A673 (cell line): ENCODE results near the gene C9orf85. TPM values are rescaled to one million over a fixed set of nuclear protein-coding genes. Genes with fewer than 3 reads are reported as not detected.

ENCODE experiments used
- BruUV-seq: library from RNA; stranded (reverse); fragments of 400-500 nt; replicated peaks from 2 replicates; lab custom pipeline; 2021; lab: Mats Ljungman, UMichigan
- CTCF ChIA-PET: fragments of 300-600 bp; sonication (Branson Sonifier 250); formaldehyde crosslinking; loops from one replicate; lab custom pipeline; 2022; ENCODE audit warnings: antibody characterized with exemption; lab: Charles Lee
- POLR2A ChIA-PET: fragments of 300-600 bp; sonication (Branson Sonifier 250); formaldehyde crosslinking; loops from one replicate; lab custom pipeline; 2022; ENCODE audit warnings: antibody characterized with exemption; ENCODE audit not compliant: low non-redundant PET; lab: Charles Lee
- DNase-seq: peaks from one replicate; pipeline ENCODE4 v3.0.0-alpha.2; 2015; ENCODE audit warnings: low spot score
- H3K27ac ChIP-seq: fragments of 200-600 bp; sonication (generic); 2 replicates; pipeline ENCODE4 v1.5.1; 2016; ENCODE audit warnings: mixed run types, low read depth, mild to moderate bottlenecking, mixed read lengths, antibody characterized with exemption, low read length; ENCODE audit not compliant: poor library complexity, severe bottlenecking
- H3K27me3 ChIP-seq: fragments of 200-600 bp; sonication (generic); replicated peaks from 2 replicates; pipeline ENCODE4 v1.6.1; 2017; ENCODE audit warnings: mixed run types, low read depth, mild to moderate bottlenecking, mixed read lengths, antibody characterized with exemption, low read length; ENCODE audit not compliant: insufficient read depth, poor library complexity
- H3K36me3 ChIP-seq: fragments of 200-600 bp; sonication (generic); 2 replicates; pipeline ENCODE4 v1.6.1; 2016; ENCODE audit warnings: mixed run types, mild to moderate bottlenecking, mixed read lengths, antibody characterized with exemption, low read length; ENCODE audit not compliant: insufficient read depth, poor library complexity, severe bottlenecking
- H3K4me1 ChIP-seq: fragments of 200-600 bp; sonication (generic); 2 replicates; pipeline ENCODE4 v1.6.1; 2017; ENCODE audit warnings: mixed run types, mild to moderate bottlenecking, mixed read lengths, antibody characterized with exemption, low read length; ENCODE audit not compliant: insufficient read depth, poor library complexity, severe bottlenecking
- H3K4me3 ChIP-seq: fragments of 200-600 bp; sonication (generic); 2 replicates; pipeline ENCODE4 v1.5.1; 2016; ENCODE audit warnings: low read depth, mixed run types, mild to moderate bottlenecking, mixed read lengths, low read length; ENCODE audit not compliant: poor library complexity, severe bottlenecking
- H3K9me3 ChIP-seq: fragments of 200-600 bp; sonication (generic); 2 replicates; pipeline ENCODE4 v1.6.1; 2016; ENCODE audit warnings: mixed run types, low read depth, mild to moderate bottlenecking, mixed read lengths, antibody characterized with exemption, low read length; ENCODE audit not compliant: poor library complexity, severe bottlenecking
- CTCF ChIP-seq: fragments of 300-800, 200-600 bp; sonication (generic); conservative IDR thresholded peaks from 2 replicates; pipeline ENCODE4 v1.5.1; 2017; ENCODE audit warnings: low read depth, mild to moderate bottlenecking, antibody characterized with exemption, low read length, moderate library complexity, mixed read lengths
- EZH2 ChIP-seq: fragments of 200-600 bp; sonication (generic); IDR thresholded peaks from 2 replicates; pipeline ENCODE4 v1.6.1; 2017; ENCODE audit warnings: borderline replicate concordance, low read depth, mild to moderate bottlenecking, mixed read lengths, antibody characterized with exemption, low read length; ENCODE audit not compliant: poor library complexity, severe bottlenecking
- intact Hi-C: fragments of 100-400 bp; cut with micrococcal nuclease; formaldehyde crosslinking; loops from one replicate; pipeline ENCODE4 v1.10.0; 2022; ENCODE audit not compliant: unreplicated experiment
- total RNA-seq: library from RNA; stranded (reverse); gene quantifications from 2 replicates; pipeline ENCODE4 v1.2.3, GENCODE V29; 2021

The C9orf85 gene
- total RNA-seq, 1 experiment from 2014 or later: 9.4 TPM

GRCh38 chr9:71925834-71926233, 14.4 kb downstream of the C9orf85 start:
- no peaks in the 10 kb centered on the region for H3K9me3 ChIP-seq
- H3K4me3 ChIP-seq: no peak overlapping the region
- TF ChIP-seq EZH2: no peak
- no peak for TF ChIP-seq CTCF
- ChIA-PET CTCF (interaction anchor here (0.6 kb wide), 1 partner anchor 338 kb away, joined by 5 read pairs; no protein-coding TSS in a partner anchor), POLR2A (no interaction called here)
- no peak for DNase-seq
- H3K36me3 ChIP-seq: no peaks in the 10 kb centered on the region
- no peaks in the 10 kb centered on the region for H3K27me3 ChIP-seq
- intact Hi-C loops: no loop called here
- H3K4me1 ChIP-seq: no peaks in the 10 kb centered on the region
- no peak overlapping the region for H3K27ac ChIP-seq
- BruUV-seq: no TSS peak

DNA sequence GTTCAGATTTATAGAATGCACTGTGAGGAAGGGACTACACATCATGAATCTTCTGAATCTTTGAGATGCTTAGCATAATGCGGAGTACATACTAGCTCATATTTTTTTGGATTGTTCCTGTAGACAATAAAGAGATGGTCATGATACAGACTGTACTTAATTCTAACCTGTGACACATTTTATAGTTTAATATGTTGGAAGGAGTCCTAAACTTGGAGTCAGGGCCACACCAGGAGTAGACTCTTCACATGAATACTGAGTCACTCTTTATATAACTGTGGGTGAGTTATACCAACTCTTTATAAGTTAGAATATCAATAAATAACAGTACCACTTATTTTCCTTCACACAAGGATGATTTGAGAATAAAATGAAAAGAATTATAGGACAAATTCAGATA, 16.9 kb downstream of the C9orf85 start:
- POLR2A ChIA-PET: no interaction called here
- Histone ChIP-seq H3K27me3 (no peaks in the 10 kb centered on the region), H3K4me1 (no peaks in the 10 kb centered on the region), H3K27ac (no peak overlapping the region), H3K4me3 (no peak overlapping the region), H3K9me3 (no peaks in the 10 kb centered on the region), H3K36me3 (no peaks in the 10 kb centered on the region)
- DNase-seq: no peak
- TF ChIP-seq CTCF (no peak), EZH2 (no peak)
- CTCF ChIA-PET: interaction anchor here (0.6 kb wide), 1 partner anchor 111 kb away, joined by 3 read pairs; no protein-coding TSS in a partner anchor
- no TSS peak for BruUV-seq
- intact Hi-C loops: no loop called here

DNA sequence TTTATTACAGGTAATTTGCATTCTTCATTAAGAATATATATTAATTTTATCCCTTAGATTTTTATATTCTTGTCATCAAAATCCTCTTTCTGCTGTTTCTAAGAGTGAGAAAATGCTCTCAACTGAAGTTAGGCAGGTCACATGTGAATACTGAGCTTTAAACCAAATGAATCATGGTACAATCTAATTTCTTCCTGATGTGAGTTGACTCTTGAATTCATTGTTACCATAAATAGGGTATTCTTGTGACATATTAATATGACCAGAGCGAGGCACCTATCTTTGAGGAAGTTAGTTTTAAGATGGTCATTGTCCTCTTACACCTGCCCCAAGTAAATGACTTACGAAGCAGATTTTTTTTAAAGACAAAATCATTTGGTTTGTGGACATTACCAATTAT, 17.4 kb downstream of the C9orf85 start:
- no peak overlapping the region for H3K27ac ChIP-seq
- POLR2A ChIA-PET: no interaction called here
- no peaks in the 10 kb centered on the region for H3K9me3 ChIP-seq
- no peaks in the 10 kb centered on the region for H3K27me3 ChIP-seq
- no TSS peak for BruUV-seq
- CTCF ChIA-PET: no interaction called here
- DNase-seq: no peak
- no peak overlapping the region for H3K4me3 ChIP-seq
- H3K36me3 ChIP-seq: no peaks in the 10 kb centered on the region
- intact Hi-C loops: no loop called here
- no peak for TF ChIP-seq CTCF
- TF ChIP-seq EZH2: no peak
- no peaks in the 10 kb centered on the region for H3K4me1 ChIP-seq
